OCI-LY7 (cell line): Measurements from ENCODE around the gene TMC7.

Experiments used
- CTCF ChIP-seq: fragments of 200-600 bp; sonication (generic); conservative IDR thresholded peaks from 2 replicates; pipeline ENCODE4 v1.5.1; 2014; ENCODE audit warnings: mild to moderate bottlenecking, antibody characterized with exemption, low read length, moderate library complexity, mixed read lengths
- EZH2phosphoT487 ChIP-seq: fragments of 200-600 bp; sonication (generic); IDR thresholded peaks from 2 replicates; pipeline ENCODE4 v1.6.1; 2018; ENCODE audit warnings: low read depth, borderline replicate concordance, mild to moderate bottlenecking, mixed run types, antibody characterized with exemption, low read length, moderate library complexity, mixed read lengths

- TF ChIP-seq CTCF (no peak), EZH2phosphoT487 (no peak)
Measured at GRCh38 chr16:19067349-19068236, 83.9 kb downstream of the TMC7 start, which contains the start of gene COQ7.
